ENCODE results near the gene CYFIP2. TPM values are rescaled to one million over a fixed set of nuclear protein-coding genes. Genes with fewer than 3 reads are reported as not detected.

CYFIP2 gene
- total and polyA plus RNA-seq, 2 donors (not counting 1 experiment from before 2014, with no cell fraction given) = 5.0 to 27.6 TPM

GRCh38 chr5:157258450-157258849, 7.5 kb upstream of the CYFIP2 start:
- H3K4me1 ChIP-seq (ENCODE audit: control insufficient read depth, extremely low read depth, insufficient read depth, low read length) = no peaks in the 10 kb centered on the region
- no peak for TF ChIP-seq CTCF (conservative IDR thresholded peaks at IDR 0.05 in 1 of 2, IDR thresholded peaks at IDR 0.05 in 1 of 2; ENCODE audit: low read depth in 1 of 2, low read length in 2 of 2)
- TF ChIP-seq EZH2 (IDR thresholded peaks at IDR 0.05; ENCODE audit: low read length, missing control alignments) = no peak
- DNase-seq (ENCODE audit: low read depth in 2 of 2) = no peak

GRCh38 chr5:157259699-157260098, 6.2 kb upstream of the CYFIP2 start:
- Histone ChIP-seq H3K27ac (ENCODE audit: insufficient read depth, low read length) (no peak overlapping the region), H3K9ac (ENCODE audit: insufficient read depth, low read length) (no peak overlapping the region), H3K9me3 (ENCODE audit: control insufficient read depth, insufficient read depth, low read depth, low read length) (no peaks in the 10 kb centered on the region), H4K20me1 (ENCODE audit: control insufficient read depth, extremely low read depth, insufficient read depth, low read length) (no peaks in the 10 kb centered on the region), H3K4me2 (ENCODE audit: extremely low read depth, insufficient read depth, low read length) (no peak overlapping the region), H3K79me2 (ENCODE audit: control insufficient read depth, insufficient read depth, low read length) (no peaks in the 10 kb centered on the region), H3K4me3 (replicated peaks in 1 of 4; ENCODE audit: control extremely low read depth in 1 of 4, insufficient read depth in 1 of 4, low read depth in 3 of 4, low read length in 4 of 4) (no peak overlapping the region), H3K36me3 (ENCODE audit: control insufficient read depth, insufficient read depth, low read length) (no peaks in the 10 kb centered on the region), H3K4me1 (ENCODE audit: control insufficient read depth, extremely low read depth, insufficient read depth, low read length) (no peaks in the 10 kb centered on the region), H3K27me3 (ENCODE audit: control insufficient read depth, insufficient read depth, low read length) (no peaks in the 10 kb centered on the region), H2AFZ (ENCODE audit: low read length) (no peak overlapping the region)
- DNase-seq (ENCODE audit: low read depth in 2 of 2) = no peak
- TF ChIP-seq CTCF (conservative IDR thresholded peaks at IDR 0.05 in 1 of 2, IDR thresholded peaks at IDR 0.05 in 1 of 2; ENCODE audit: low read depth in 1 of 2, low read length in 2 of 2) (no peak), EZH2 (IDR thresholded peaks at IDR 0.05; ENCODE audit: low read length, missing control alignments) (no peak)

More at GRCh38 chr5:157258450-157258849, 7.5 kb upstream of the CYFIP2 start:
- Histone ChIP-seq H3K9ac (ENCODE audit: insufficient read depth, low read length) (no peak overlapping the region), H3K27me3 (ENCODE audit: control insufficient read depth, insufficient read depth, low read length) (no peaks in the 10 kb centered on the region), H3K4me3 (replicated peaks in 1 of 4; ENCODE audit: control extremely low read depth in 1 of 4, insufficient read depth in 1 of 4, low read depth in 3 of 4, low read length in 4 of 4) (no peak overlapping the region), H3K27ac (ENCODE audit: insufficient read depth, low read length) (no peak overlapping the region), H3K79me2 (ENCODE audit: control insufficient read depth, insufficient read depth, low read length) (no peaks in the 10 kb centered on the region), H2AFZ (ENCODE audit: low read length) (no peak overlapping the region), H3K4me2 (ENCODE audit: extremely low read depth, insufficient read depth, low read length) (no peak overlapping the region), H4K20me1 (ENCODE audit: control insufficient read depth, extremely low read depth, insufficient read depth, low read length) (no peaks in the 10 kb centered on the region), H3K9me3 (ENCODE audit: control insufficient read depth, insufficient read depth, low read depth, low read length) (no peaks in the 10 kb centered on the region), H3K36me3 (ENCODE audit: control insufficient read depth, insufficient read depth, low read length) (no peaks in the 10 kb centered on the region)

GRCh38 chr5:157263496-157264090, 2.3 kb upstream of the CYFIP2 start:
- Histone ChIP-seq H3K9ac (ENCODE audit: insufficient read depth, low read length) (no peak overlapping the region), H3K4me1 (ENCODE audit: control insufficient read depth, extremely low read depth, insufficient read depth, low read length) (no peaks in the 10 kb centered on the region)
- TF ChIP-seq CTCF (conservative IDR thresholded peaks at IDR 0.05 in 1 of 2, IDR thresholded peaks at IDR 0.05 in 1 of 2; ENCODE audit: low read depth in 1 of 2, low read length in 2 of 2) (no peak), EZH2 (IDR thresholded peaks at IDR 0.05; ENCODE audit: low read length, missing control alignments) (no peak)

More at GRCh38 chr5:157263496-157264090, 2.3 kb upstream of the CYFIP2 start:
- Histone ChIP-seq H3K9me3 (ENCODE audit: control insufficient read depth, insufficient read depth, low read depth, low read length) (no peaks in the 10 kb centered on the region), H3K79me2 (ENCODE audit: control insufficient read depth, insufficient read depth, low read length) (no peaks in the 10 kb centered on the region), H3K4me2 (ENCODE audit: extremely low read depth, insufficient read depth, low read length) (no peak overlapping the region), H3K27ac (ENCODE audit: insufficient read depth, low read length) (no peak overlapping the region), H3K27me3 (ENCODE audit: control insufficient read depth, insufficient read depth, low read length) (peaks cover 6% of the 10 kb centered on the region), H4K20me1 (ENCODE audit: control insufficient read depth, extremely low read depth, insufficient read depth, low read length) (no peaks in the 10 kb centered on the region), H3K36me3 (ENCODE audit: control insufficient read depth, insufficient read depth, low read length) (no peaks in the 10 kb centered on the region), H2AFZ (ENCODE audit: low read length) (no peak overlapping the region), H3K4me3 (replicated peaks in 1 of 4; ENCODE audit: control extremely low read depth in 1 of 4, insufficient read depth in 1 of 4, low read depth in 3 of 4, low read length in 4 of 4) (no peak overlapping the region)
- no peak for DNase-seq (ENCODE audit: low read depth in 2 of 2)

All from fibroblast of lung (primary cell).